CD4-positive, alpha-beta T cell treated with Interferon alpha-2 for 1 hour (primary cell): ENCODE data around the gene HLA-F.

ENCODE experiments used
- DNase-seq, 2 donors: peaks; one replicate each; pipeline ENCODE4 v3.0.0-alpha.2; 2020 to 2022

HLA-F gene

DNA sequence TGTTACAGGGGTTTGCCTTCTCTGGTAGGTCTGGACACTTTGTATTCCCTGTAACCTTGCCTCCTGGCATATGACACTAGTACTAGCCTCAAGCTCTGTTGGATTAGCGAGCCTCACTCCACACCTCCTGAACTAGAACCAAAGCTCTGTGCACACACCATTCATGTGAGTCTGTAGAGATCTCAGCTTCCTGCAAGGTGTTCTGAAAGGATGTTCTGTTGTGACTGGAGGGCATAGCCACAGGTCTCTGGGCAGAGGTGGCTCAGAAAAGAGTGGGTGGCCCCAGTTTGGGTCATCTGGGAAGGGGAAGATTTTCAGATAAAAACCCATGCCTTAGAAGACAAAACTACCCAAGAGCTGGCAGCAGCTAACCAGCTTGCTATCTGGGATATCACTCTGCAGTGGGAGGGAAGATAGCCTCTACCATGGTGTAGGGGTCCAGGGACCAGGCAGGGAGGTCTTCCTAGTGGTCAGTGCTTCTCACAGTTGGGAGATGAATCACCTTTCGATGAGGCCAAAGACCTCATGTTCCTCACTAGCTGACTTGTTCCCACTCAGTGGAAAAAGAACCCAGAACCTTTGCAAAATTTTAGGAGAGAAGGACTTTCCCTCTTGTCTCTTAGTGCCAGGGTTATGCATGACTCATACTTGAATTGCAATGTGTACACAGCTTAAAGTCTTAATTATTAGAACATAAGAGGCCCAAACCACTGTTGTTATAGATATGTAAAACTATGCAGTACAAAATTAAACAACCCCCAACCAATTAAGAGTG, 41.4 kb downstream of the HLA-F start:
- no peak for DNase-seq

DNA sequence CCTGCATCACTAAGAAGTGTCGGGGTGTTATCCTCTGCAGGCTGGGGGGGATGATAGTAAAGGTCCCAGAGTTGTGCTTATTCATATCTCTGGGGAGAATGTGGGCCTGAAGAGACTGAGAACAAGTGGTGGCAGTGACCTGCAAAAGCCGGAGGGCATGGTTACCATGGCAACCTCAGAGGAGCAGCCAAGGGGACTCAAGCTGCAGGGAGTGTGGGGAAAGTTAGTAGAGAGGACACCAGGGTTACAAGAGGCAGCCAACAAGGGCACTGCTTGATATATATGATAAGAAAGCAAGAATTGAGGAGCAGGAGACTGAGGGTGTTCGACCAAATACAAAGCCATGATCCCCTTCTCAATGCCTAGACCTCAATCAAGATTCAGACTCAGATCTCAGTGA, 46.1 kb downstream of the HLA-F start:
- DNase-seq: no peak

DNA sequence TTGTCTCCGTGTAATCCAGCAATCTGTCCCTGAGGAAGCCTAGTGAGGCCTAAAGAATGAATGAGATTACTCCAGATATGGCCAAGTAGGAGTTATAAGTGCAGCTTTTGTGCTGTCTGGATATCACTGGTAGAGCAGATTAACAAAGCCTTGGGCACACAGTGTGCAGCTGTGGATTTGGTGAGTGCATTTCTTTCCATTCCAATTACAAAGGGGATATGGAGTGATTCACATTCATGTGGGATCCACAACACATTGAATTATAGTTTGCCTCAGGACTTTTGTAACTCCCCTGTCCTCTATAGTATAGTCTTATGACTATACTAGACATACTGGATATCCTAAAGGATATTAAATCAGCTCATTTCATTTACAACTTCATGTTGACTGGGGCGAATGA, 47.1 kb downstream of the HLA-F start:
- no peak for DNase-seq

DNA sequence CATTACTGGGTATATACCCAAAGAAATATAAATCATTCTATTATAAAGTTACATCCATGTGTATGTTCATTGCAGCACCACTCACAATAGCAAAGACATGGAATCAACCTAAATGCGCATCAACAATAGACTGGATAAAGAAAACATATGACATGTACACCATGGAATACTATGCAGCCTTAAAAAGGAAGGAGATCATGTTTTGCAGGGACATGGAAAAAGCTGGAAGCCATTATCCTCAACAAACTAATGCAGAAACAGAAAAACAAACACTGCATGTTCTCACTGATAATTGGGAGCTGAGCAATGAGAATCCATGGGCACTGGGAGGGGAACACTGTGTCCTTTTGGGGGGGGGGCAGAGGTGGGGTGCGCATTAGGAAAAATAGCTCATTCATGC, 53.5 kb downstream of the HLA-F start:
- no peak for DNase-seq
